Measurements from ENCODE around the gene PTPRCAP. TPM values are rescaled to one million over a fixed set of nuclear protein-coding genes. Genes with fewer than 3 reads are reported as not detected.
A peak's percentile ranks its signal among the peaks of the same experiment; 100 is the strongest.

PTPRCAP gene
- total and polyA plus RNA-seq, 2 donors (not counting 1 experiment from before 2014, with no cell fraction given) = 266 to 565 TPM

DNA sequence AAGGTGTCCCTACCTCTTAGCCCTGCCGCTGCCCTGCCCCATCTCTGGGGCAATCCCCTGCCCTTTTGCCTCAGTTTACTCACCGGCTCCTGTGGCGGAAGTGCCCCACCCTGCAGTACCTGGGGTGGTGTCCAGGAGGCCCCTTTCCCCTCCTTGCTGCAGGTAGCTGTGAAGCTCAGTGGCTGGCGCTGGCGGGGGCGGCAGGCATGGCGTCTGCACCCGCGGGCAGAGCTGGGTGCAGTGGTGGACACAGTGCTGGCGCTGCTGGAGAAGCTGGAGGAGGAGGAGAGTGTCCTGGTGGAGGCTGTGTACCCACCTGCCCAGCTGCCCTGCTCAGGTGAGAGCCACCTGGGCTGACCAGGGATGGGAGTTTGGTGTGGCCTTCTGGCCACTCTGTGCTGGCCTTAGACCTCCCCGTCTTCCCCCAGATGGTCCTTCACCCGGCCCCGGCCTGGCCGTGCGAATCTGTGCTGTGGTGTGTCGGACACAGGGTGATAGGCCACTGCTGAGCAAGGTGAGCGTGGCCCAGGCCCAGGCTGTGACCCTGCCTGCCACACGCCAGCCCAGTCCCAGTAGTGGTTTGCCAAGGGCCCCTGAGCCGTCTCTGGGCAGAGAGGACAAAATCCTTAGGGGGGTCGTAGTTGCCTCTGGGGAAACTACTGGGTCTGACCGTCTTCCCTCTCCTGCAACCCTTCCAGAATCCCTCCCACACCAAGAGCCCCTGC lies 18.0 kb downstream of the PTPRCAP start:
- peaks cover 54% of the 10 kb centered on the region for H3K4me1 Mint-ChIP-seq
- no peaks in the 10 kb centered on the region for H3K27me3 Mint-ChIP-seq
- H2AFZ ChIP-seq (ENCODE audit: insufficient read depth, low read depth, low read length, poor library complexity, severe bottlenecking) = peak overlapping the region; percentile 53
- ATAC-seq (ENCODE audit: low read depth) (no peak), DNase-seq (no peak)
- ChIA-PET POLR2A (interaction anchor here (0.5 to 10.7 kb wide), 20 partner anchors 8 to 1911 kb away, joined by 3 to 195 read pairs (median 10); partner anchors contain the start of genes POLD4, PPP1CA, PTPRCAP and RAD9A), CTCF (interaction anchor here (0.6 to 10.4 kb wide), 18 partner anchors 7 to 74 kb away, joined by 3 to 121 read pairs (median 4); partner anchors contain the start of genes AIP, PPP1CA, PTPRCAP and RAD9A)
- peak overlapping the region; percentile 91 for H3K27ac Mint-ChIP-seq
- no peaks in the 10 kb centered on the region for H3K36me3 ChIP-seq (replicated peaks in 1 of 2; ENCODE audit: control extremely low read depth in 1 of 2, control insufficient read depth in 1 of 2, extremely low read depth in 1 of 2, insufficient read depth in 2 of 2, low read length in 1 of 2)
- H3K9me3 Mint-ChIP-seq (ENCODE audit: insufficient read depth) = no peaks in the 10 kb centered on the region
- peak overlapping the region; percentile 43 to 71 for H3K27ac ChIP-seq (ENCODE audit: low read length in 2 of 2)
- intact Hi-C loops (cut with micrococcal nuclease) = loop anchor here (1.0 to 2.0 kb wide), 3 partner anchors 9 to 17 kb away; partner anchors contain the start of genes PTPRCAP and RPS6KB2
- peaks cover 22% of the 10 kb centered on the region for H3K79me2 ChIP-seq (ENCODE audit: control insufficient read depth, insufficient read depth, low read length)
- peak overlapping the region; percentile 68 for H3K9ac ChIP-seq (ENCODE audit: low read length)
- H3K4me1 ChIP-seq (ENCODE audit: control insufficient read depth in 2 of 2, insufficient read depth in 2 of 2, low read length in 2 of 2) = peaks cover 57 to 64% of the 10 kb centered on the region in 2 donors
- H3K4me3 ChIP-seq (ENCODE audit: control extremely low read depth in 1 of 5, extremely low read depth in 1 of 5, insufficient read depth in 1 of 5, low read depth in 2 of 5, low read length in 4 of 5) = peak overlapping the region in 4 of 5 experiments; percentile 32 to 38 (median 36)
- WGBS (ENCODE audit: insufficient coverage) = 85% methylated on average over 18 of the region's 21 CpGs
- TF ChIP-seq EZH2 (IDR thresholded peaks at IDR 0.05; ENCODE audit: borderline replicate concordance, insufficient read depth, low read depth, low read length, poor library complexity, severe bottlenecking) (no peak), CTCF (IDR thresholded peaks at IDR 0.05) (no peak)
- H3K9me3 ChIP-seq (ENCODE audit: control extremely low read depth in 1 of 3, control insufficient read depth in 2 of 3, insufficient read depth in 1 of 3, low read length in 2 of 3) = no peaks in the 10 kb centered on the region
- H3K4me3 Mint-ChIP-seq = peak overlapping the region; percentile 83
- H3K4me2 ChIP-seq (replicated peaks; ENCODE audit: low read depth, low read length, poor library complexity, severe bottlenecking) = peak overlapping the region; percentile 95
- H4K20me1 ChIP-seq (ENCODE audit: control insufficient read depth, insufficient read depth, low read length, poor library complexity, severe bottlenecking) = no peaks in the 10 kb centered on the region
- H3K27me3 ChIP-seq (replicated peaks in 1 of 4; ENCODE audit: control extremely low read depth in 1 of 4, control insufficient read depth in 3 of 4, insufficient read depth in 4 of 4, low read length in 3 of 4) = no peaks in the 10 kb centered on the region
